ENCODE results near the gene EML5. TPM values are rescaled to one million over a fixed set of nuclear protein-coding genes. Genes with fewer than 3 reads are reported as not detected.

EML5 gene
- total RNA-seq (1.1 and 1.4 TPM in 2 replicates), polyA plus RNA-seq (0.15 TPM in 1 of 2 replicates, not detected in the other)

DNA sequence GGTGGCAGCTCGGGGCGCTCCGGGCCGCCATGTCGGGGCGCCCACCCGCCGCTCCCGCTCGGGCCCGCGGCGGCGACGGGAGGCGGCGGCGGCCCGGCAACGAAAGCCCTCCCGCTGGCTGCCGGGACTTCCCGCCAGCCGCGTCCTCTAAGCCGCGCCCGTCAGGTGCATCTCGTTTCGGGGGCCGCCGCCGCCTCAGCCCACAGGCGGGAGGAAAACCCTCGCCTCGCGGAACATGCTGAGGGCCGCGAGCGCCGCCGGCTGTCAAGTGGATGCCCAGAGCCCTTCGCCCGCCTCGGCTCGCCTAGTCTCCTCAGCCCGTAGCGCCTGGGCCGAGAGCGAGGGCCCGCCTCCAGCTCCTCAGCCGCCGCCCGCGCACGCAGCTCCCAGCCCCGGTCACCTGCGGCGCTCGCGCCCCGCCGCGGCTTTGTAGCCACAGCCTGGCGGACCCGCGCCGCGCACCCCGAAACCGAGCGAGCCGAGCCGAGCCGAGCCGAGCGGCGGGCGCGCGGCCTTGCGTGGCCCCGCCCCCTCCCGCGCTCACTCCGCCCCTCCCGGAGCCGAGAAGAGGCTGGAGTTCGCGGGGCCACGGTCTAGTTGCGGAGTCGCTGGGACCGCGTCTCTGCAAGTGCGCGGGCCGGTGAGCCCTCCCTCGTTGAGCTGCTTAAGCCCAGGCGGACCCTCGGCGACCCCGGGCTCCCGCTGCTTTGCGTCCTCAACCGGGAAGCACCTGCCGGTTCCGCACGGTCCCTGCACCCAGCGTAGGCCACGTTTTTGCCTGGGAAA lies at the start of gene EML5:
Gene EML5, minus strand, starts transcription at position 481 of the 786 bp plus-strand sequence. Its CDS starts 450 bp downstream, at position 31.
- H3K9me3 ChIP-seq (ENCODE audit: low read depth): no peaks in the 10 kb centered on the region
- TF ChIP-seq, protein P1, sequence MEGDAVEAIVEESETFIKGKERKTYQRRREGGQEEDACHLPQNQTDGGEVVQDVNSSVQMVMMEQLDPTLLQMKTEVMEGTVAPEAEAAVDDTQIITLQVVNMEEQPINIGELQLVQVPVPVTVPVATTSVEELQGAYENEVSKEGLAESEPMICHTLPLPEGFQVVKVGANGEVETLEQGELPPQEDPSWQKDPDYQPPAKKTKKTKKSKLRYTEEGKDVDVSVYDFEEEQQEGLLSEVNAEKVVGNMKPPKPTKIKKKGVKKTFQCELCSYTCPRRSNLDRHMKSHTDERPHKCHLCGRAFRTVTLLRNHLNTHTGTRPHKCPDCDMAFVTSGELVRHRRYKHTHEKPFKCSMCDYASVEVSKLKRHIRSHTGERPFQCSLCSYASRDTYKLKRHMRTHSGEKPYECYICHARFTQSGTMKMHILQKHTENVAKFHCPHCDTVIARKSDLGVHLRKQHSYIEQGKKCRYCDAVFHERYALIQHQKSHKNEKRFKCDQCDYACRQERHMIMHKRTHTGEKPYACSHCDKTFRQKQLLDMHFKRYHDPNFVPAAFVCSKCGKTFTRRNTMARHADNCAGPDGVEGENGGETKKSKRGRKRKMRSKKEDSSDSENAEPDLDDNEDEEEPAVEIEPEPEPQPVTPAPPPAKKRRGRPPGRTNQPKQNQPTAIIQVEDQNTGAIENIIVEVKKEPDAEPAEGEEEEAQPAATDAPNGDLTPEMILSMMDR (IDR thresholded peaks at IDR 0.05; ENCODE audit: poor library complexity): peak; percentile 23
- TF ChIP-seq EZH2 (IDR thresholded peaks at IDR 0.05; ENCODE audit: borderline replicate concordance): no peak
- peaks cover 24% of the 10 kb centered on the region for H3K27me3 ChIP-seq
- DNase-seq (ENCODE audit: low spot score): peak; percentile 94
- H4K20me1 ChIP-seq (ENCODE audit: insufficient read depth, poor library complexity, severe bottlenecking): no peaks in the 10 kb centered on the region
- H3K4me2 ChIP-seq: peak within 1 kb of the TSS; percentile 89
- H3K9me2 ChIP-seq (replicated peaks; ENCODE audit: insufficient read depth): no peaks in the 10 kb centered on the region
- H3K27ac ChIP-seq: peak within 1 kb of the TSS; percentile 43
- H3K4me1 ChIP-seq (ENCODE audit: insufficient read depth): peaks cover 4% of the 10 kb centered on the region
- H3K79me2 ChIP-seq: no peaks in the 10 kb centered on the region
- H2AFZ ChIP-seq: peak within 1 kb of the TSS; percentile 80
- under 1% methylated on average over 74 of the region's 111 CpGs for WGBS (ENCODE audit: low lambda C conversion rate, missing lambda C conversion rate)
- no peaks in the 10 kb centered on the region for H3K36me3 ChIP-seq (replicated peaks; ENCODE audit: insufficient read depth, low read depth)
- H3K4me3 ChIP-seq: peak within 1 kb of the TSS; percentile 95

DNA sequence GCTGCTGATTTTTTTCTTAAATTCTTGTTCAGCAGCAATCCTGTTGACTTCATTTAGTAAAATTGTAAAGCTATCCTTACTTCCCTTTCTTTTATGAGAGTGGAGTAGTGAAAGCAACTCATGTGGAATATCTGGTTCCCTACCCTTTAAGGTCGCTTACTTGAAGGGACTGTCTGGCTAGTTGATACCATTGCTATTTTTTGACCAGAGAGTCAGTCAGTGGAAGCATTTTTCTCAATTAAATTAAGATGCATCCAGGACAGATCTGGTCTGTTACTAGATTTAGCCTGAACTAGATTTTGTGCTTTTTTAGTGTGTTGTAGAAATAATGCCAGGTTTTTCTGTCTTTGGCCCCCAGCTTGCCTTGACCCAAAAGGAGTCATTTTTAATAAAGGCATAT lies 49.7 kb upstream of the EML5 start:
- Histone ChIP-seq H3K9me3 (ENCODE audit: low read depth) (no peaks in the 10 kb centered on the region), H4K20me1 (ENCODE audit: insufficient read depth, poor library complexity, severe bottlenecking) (no peaks in the 10 kb centered on the region), H3K4me3 (no peak overlapping the region), H3K27ac (no peak overlapping the region), H2AFZ (no peak overlapping the region), H3K27me3 (no peaks in the 10 kb centered on the region), H3K36me3 (replicated peaks; ENCODE audit: insufficient read depth, low read depth) (no peaks in the 10 kb centered on the region), H3K79me2 (no peaks in the 10 kb centered on the region), H3K4me2 (no peak overlapping the region), H3K9me2 (replicated peaks; ENCODE audit: insufficient read depth) (no peaks in the 10 kb centered on the region), H3K4me1 (ENCODE audit: insufficient read depth) (no peaks in the 10 kb centered on the region)
- 100% methylated on average over 1 of the region's 1 CpG for WGBS (ENCODE audit: low lambda C conversion rate, missing lambda C conversion rate)
- TF ChIP-seq, protein P1 (IDR thresholded peaks at IDR 0.05; ENCODE audit: poor library complexity): no peak
- no peak for TF ChIP-seq EZH2 (IDR thresholded peaks at IDR 0.05; ENCODE audit: borderline replicate concordance)
- DNase-seq (ENCODE audit: low spot score): no peak

DNA sequence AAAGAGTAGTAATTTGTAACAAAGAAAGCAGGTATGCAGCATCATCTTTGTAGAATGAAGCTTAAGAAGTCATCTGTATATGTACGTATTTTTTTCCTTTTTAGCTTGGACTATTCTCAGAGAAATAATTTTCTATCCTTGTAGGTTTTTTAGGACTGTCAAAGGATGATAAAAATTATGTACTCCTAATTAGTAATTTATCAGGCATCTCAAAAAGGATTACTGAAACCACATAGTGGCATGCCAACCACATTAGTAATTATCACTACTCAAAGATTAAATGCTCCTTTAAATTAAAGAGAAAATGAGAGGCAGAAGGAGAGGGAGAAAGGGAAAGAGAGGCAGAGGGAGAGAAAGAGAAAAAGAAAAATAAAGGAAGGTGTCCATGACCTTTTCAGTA lies 49.0 kb upstream of the EML5 start:
- no peak for DNase-seq (ENCODE audit: low spot score)
- no peak overlapping the region for H3K27ac ChIP-seq
- TF ChIP-seq EZH2 (IDR thresholded peaks at IDR 0.05; ENCODE audit: borderline replicate concordance) (no peak), EZH2phosphoT487 (IDR thresholded peaks at IDR 0.05; ENCODE audit: low read depth, severe bottlenecking, unreplicated experiment) (no peak)
- TF ChIP-seq, protein P1 (IDR thresholded peaks at IDR 0.05; ENCODE audit: poor library complexity): no peak
- no peak overlapping the region for H3K4me3 ChIP-seq
- no peaks in the 10 kb centered on the region for H3K4me1 ChIP-seq (ENCODE audit: insufficient read depth)
- H3K79me2 ChIP-seq: no peaks in the 10 kb centered on the region
- no peaks in the 10 kb centered on the region for H3K36me3 ChIP-seq (replicated peaks; ENCODE audit: insufficient read depth, low read depth)
- no peaks in the 10 kb centered on the region for H3K9me3 ChIP-seq (ENCODE audit: low read depth)
- 88% methylated on average over 1 of the region's 1 CpG for WGBS (ENCODE audit: low lambda C conversion rate, missing lambda C conversion rate)
- H3K9me2 ChIP-seq (replicated peaks; ENCODE audit: insufficient read depth): no peaks in the 10 kb centered on the region
- no peaks in the 10 kb centered on the region for H3K27me3 ChIP-seq
- H2AFZ ChIP-seq: no peak overlapping the region
- H3K4me2 ChIP-seq: no peak overlapping the region
- no peaks in the 10 kb centered on the region for H4K20me1 ChIP-seq (ENCODE audit: insufficient read depth, poor library complexity, severe bottlenecking)
